Lower lobe of right lung (tissue), 2 donors: ENCODE data around the gene RAMP1. TPM values are rescaled to one million over a fixed set of nuclear protein-coding genes. Genes with fewer than 3 reads are reported as not detected.
A peak's percentile ranks its signal among the peaks of the same experiment; 100 is the strongest.

Experiments used
- ATAC-seq, 2 donors: fragments of 200-7000 bp; cut with Tn5 transposase; one replicate each; pipeline ENCODE4 v1.9.1; 2020 to 2022; ENCODE audit warnings: mild to moderate bottlenecking in 2 of 2, moderate library complexity in 2 of 2
- DNase-seq: peaks from one replicate; pipeline ENCODE4 v3.0.0-alpha.2; 2020
- H3K27ac ChIP-seq: fragments of 200-600 bp; one replicate; pipeline ENCODE4 v1.8.0; 2022
- H3K27me3 ChIP-seq: fragments of 200-600 bp; one replicate; pipeline ENCODE4 v1.8.0; 2022; ENCODE audit warnings: low read depth
- H3K36me3 ChIP-seq: fragments of 200-600 bp; one replicate; pipeline ENCODE4 v1.8.0; 2022; ENCODE audit warnings: mild to moderate bottlenecking
- H3K4me1 ChIP-seq: fragments of 200-600 bp; one replicate; pipeline ENCODE4 v1.8.0; 2022
- H3K4me3 ChIP-seq: fragments of 200-600 bp; one replicate; pipeline ENCODE4 v1.8.0; 2022; ENCODE audit warnings: mild to moderate bottlenecking
- H3K9me3 ChIP-seq: fragments of 200-600 bp; one replicate; pipeline ENCODE4 v1.8.0; 2022
- CTCF ChIP-seq: fragments of 200-600 bp; IDR thresholded peaks from one replicate; pipeline ENCODE4 v1.8.0; 2022; ENCODE audit warnings: antibody characterized with exemption, mild to moderate bottlenecking
- intact Hi-C: fragments of 100-400 bp; cut with DNase I; formaldehyde crosslinking; loops from one replicate; pipeline ENCODE4 v1.11.0; 2022
- total RNA-seq: library from RNA; stranded (reverse); fragmentation: NEBNext Ultra II Directional; extraction: Animal tissue kit (Norgen Biotek cat#: 25700); gene quantifications from one replicate; pipeline ENCODE4 v1.2.1, GENCODE V29; 2021
- donor health status: DM: no; HTN: yes; CAD: no; lungs with severe emphysema.

RAMP1 gene
- total RNA-seq, 1 donor from 2014 or later, result 5.1 TPM

- intact Hi-C loops, result no loop called here
- H3K27ac ChIP-seq, result no peak overlapping the region
- H3K4me1 ChIP-seq, result peaks cover 11% of the 10 kb centered on the region
- H3K36me3 ChIP-seq, result no peaks in the 10 kb centered on the region
- ATAC-seq (no peak), DNase-seq (peak; percentile 36)
- H3K27me3 ChIP-seq, result no peaks in the 10 kb centered on the region
- no peak overlapping the region for H3K4me3 ChIP-seq
- TF ChIP-seq CTCF, result no peak
- no peaks in the 10 kb centered on the region for H3K9me3 ChIP-seq
Observed at GRCh38 chr2:237884681-237885080, 25.3 kb downstream of the RAMP1 start.

- peak; percentile 11 to 19 for ATAC-seq
- TF ChIP-seq CTCF, result no peak
- Histone ChIP-seq H3K4me1 (peaks cover 11% of the 10 kb centered on the region), H3K4me3 (no peak overlapping the region), H3K27ac (no peak overlapping the region), H3K27me3 (no peaks in the 10 kb centered on the region), H3K9me3 (no peaks in the 10 kb centered on the region), H3K36me3 (no peaks in the 10 kb centered on the region)
- DNase-seq, result peak; percentile 32
- intact Hi-C loops, result no loop called here
Observed at GRCh38 chr2:237885111-237885930, 25.9 kb downstream of the RAMP1 start.

GRCh38 chr2:237885931-237886684 is 26.7 kb downstream of the RAMP1 start:
- Histone ChIP-seq H3K27ac (no peak overlapping the region), H3K4me1 (peaks cover 11% of the 10 kb centered on the region), H3K36me3 (no peaks in the 10 kb centered on the region), H3K9me3 (no peaks in the 10 kb centered on the region), H3K27me3 (no peaks in the 10 kb centered on the region), H3K4me3 (no peak overlapping the region)
- TF ChIP-seq CTCF, result no peak
- intact Hi-C loops, result no loop called here
- DNase-seq (peak; percentile 44), ATAC-seq (peak; percentile 27)

GRCh38 chr2:237886685-237887481 is 27.5 kb downstream of the RAMP1 start:
- intact Hi-C loops, result no loop called here
- H3K27me3 ChIP-seq, result no peaks in the 10 kb centered on the region
- H3K4me3 ChIP-seq, result no peak overlapping the region
- no peaks in the 10 kb centered on the region for H3K36me3 ChIP-seq
- ATAC-seq (peak; percentile 14 to 25), DNase-seq (peak; percentile 37)
- peaks cover 11% of the 10 kb centered on the region for H3K4me1 ChIP-seq
- no peak for TF ChIP-seq CTCF
- H3K27ac ChIP-seq, result no peak overlapping the region
- no peaks in the 10 kb centered on the region for H3K9me3 ChIP-seq

GRCh38 chr2:237888389-237888788 is 29.0 kb downstream of the RAMP1 start:
- Histone ChIP-seq H3K27ac (peak overlapping the region; percentile 58), H3K4me1 (peaks cover 17% of the 10 kb centered on the region), H3K36me3 (no peaks in the 10 kb centered on the region), H3K9me3 (no peaks in the 10 kb centered on the region), H3K27me3 (no peaks in the 10 kb centered on the region), H3K4me3 (no peak overlapping the region)
- intact Hi-C loops, result no loop called here
- DNase-seq, result no peak
- no peak for TF ChIP-seq CTCF
- ATAC-seq, result peak in 1 of 2 donors; percentile 31
